Lower lobe of right lung (tissue), 2 donors: ENCODE results near the gene TASOR2. TPM values are rescaled to one million over a fixed set of nuclear protein-coding genes. Genes with fewer than 3 reads are reported as not detected.
A peak's percentile ranks its signal among the peaks of the same experiment; 100 is the strongest.

Experiments used
- ATAC-seq, 2 donors: fragments of 200-7000 bp; cut with Tn5 transposase; one replicate each; pipeline ENCODE4 v1.9.1; 2020 to 2022; ENCODE audit warnings: mild to moderate bottlenecking in 2 of 2, moderate library complexity in 2 of 2
- DNase-seq: peaks from one replicate; pipeline ENCODE4 v3.0.0-alpha.2; 2020
- H3K27ac ChIP-seq: fragments of 200-600 bp; one replicate; pipeline ENCODE4 v1.8.0; 2022
- H3K27me3 ChIP-seq: fragments of 200-600 bp; one replicate; pipeline ENCODE4 v1.8.0; 2022; ENCODE audit warnings: low read depth
- H3K36me3 ChIP-seq: fragments of 200-600 bp; one replicate; pipeline ENCODE4 v1.8.0; 2022; ENCODE audit warnings: mild to moderate bottlenecking
- H3K4me1 ChIP-seq: fragments of 200-600 bp; one replicate; pipeline ENCODE4 v1.8.0; 2022
- H3K4me3 ChIP-seq: fragments of 200-600 bp; one replicate; pipeline ENCODE4 v1.8.0; 2022; ENCODE audit warnings: mild to moderate bottlenecking
- H3K9me3 ChIP-seq: fragments of 200-600 bp; one replicate; pipeline ENCODE4 v1.8.0; 2022
- intact Hi-C: fragments of 100-400 bp; cut with DNase I; formaldehyde crosslinking; loops from one replicate; pipeline ENCODE4 v1.11.0; 2022
- total RNA-seq: library from RNA; stranded (reverse); fragmentation: NEBNext Ultra II Directional; extraction: Animal tissue kit (Norgen Biotek cat#: 25700); gene quantifications from one replicate; pipeline ENCODE4 v1.2.1, GENCODE V29; 2021
- TF ChIP-seq, protein P1 (sequence below): fragments of 200-600 bp; IDR thresholded peaks from one replicate; pipeline ENCODE4 v1.8.0; 2022; ENCODE audit warnings: antibody characterized with exemption, mild to moderate bottlenecking
- donor health status: DM: no; HTN: yes; CAD: no; lungs with severe emphysema.

The TASOR2 gene
- total RNA-seq, 1 donor from 2014 or later = 48.9 TPM

DNA sequence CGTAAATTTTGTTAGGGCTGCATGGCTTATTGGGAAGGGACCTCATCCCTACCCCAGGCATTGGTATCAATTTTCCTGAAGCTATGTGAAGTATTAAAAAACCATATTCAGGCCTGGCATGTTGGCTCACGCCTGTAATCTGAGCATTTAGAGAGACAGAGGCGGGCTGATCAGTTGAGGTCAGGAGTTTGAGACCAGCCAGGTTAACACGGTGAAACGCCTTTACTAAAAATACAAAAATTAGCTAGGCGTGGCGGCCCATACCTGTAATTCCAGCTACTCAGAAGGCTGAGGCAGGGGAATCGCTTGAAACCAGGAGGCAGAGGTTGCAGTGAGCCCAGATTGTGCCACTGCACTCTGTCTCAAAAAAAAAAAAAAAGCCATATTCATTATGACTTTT is 7.1 kb downstream of the TASOR2 start:
- TF ChIP-seq, protein P1, sequence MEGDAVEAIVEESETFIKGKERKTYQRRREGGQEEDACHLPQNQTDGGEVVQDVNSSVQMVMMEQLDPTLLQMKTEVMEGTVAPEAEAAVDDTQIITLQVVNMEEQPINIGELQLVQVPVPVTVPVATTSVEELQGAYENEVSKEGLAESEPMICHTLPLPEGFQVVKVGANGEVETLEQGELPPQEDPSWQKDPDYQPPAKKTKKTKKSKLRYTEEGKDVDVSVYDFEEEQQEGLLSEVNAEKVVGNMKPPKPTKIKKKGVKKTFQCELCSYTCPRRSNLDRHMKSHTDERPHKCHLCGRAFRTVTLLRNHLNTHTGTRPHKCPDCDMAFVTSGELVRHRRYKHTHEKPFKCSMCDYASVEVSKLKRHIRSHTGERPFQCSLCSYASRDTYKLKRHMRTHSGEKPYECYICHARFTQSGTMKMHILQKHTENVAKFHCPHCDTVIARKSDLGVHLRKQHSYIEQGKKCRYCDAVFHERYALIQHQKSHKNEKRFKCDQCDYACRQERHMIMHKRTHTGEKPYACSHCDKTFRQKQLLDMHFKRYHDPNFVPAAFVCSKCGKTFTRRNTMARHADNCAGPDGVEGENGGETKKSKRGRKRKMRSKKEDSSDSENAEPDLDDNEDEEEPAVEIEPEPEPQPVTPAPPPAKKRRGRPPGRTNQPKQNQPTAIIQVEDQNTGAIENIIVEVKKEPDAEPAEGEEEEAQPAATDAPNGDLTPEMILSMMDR = no peak
- H3K4me3 ChIP-seq = peak overlapping the region; percentile 54
- peaks cover 29% of the 10 kb centered on the region for H3K4me1 ChIP-seq
- no peaks in the 10 kb centered on the region for H3K36me3 ChIP-seq
- no peaks in the 10 kb centered on the region for H3K9me3 ChIP-seq
- ATAC-seq (no peak), DNase-seq (no peak)
- intact Hi-C loops = no loop called here
- no peaks in the 10 kb centered on the region for H3K27me3 ChIP-seq
- no peak overlapping the region for H3K27ac ChIP-seq

DNA sequence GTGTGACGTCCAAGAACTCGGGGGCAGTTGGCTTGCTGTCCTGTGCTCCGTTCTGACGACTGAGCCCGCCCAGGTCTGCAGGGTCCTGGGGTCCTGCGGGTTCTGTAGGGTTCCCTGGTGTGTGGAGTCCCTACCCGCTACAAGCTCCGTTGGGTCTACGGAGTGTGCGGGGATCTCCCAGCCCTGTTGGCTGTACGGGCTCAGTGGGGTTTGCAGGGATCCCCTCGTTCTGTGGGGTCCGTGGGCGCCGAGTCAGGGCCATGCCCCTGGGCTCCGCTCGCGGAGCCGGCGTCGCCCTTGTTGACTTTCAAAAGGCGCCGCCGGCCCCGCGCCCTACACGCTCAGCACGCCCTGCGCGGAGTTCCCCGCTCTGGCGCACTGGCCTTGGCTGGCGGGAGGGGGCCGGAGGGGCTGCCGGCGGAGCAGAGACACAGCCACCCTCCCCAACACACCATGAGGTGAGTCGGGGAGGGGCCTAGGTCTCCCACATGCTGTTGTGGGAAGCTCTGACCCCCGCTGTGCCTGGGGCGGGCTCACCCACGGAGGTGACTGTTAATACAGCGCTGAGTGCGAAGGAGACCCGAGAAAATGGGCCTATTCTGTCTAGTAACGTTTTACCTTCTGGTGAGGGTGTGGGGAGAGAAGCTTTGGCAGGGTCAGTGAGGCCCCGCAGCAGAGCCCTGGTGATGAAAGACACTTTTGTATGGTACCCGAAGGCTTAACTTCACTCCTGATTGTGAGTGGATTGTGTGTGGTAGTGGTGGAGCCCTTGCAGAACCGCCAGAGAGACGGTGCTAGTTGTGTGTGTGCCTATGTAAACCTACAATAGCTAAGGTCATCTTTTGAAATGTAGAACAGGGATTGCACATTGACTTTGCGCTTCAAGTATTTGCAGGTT is 8.1 kb downstream of the TASOR2 start:
- H3K4me3 ChIP-seq = peak overlapping the region; percentile 54
- no peaks in the 10 kb centered on the region for H3K27me3 ChIP-seq
- H3K4me1 ChIP-seq = peaks cover 23% of the 10 kb centered on the region
- H3K27ac ChIP-seq = peak overlapping the region; percentile 61
- H3K9me3 ChIP-seq = no peaks in the 10 kb centered on the region
- TF ChIP-seq, protein P1 = no peak
- H3K36me3 ChIP-seq = no peaks in the 10 kb centered on the region
- ATAC-seq (peak; percentile 93 to 94), DNase-seq (peak; percentile 78)
- intact Hi-C loops = no loop called here

DNA sequence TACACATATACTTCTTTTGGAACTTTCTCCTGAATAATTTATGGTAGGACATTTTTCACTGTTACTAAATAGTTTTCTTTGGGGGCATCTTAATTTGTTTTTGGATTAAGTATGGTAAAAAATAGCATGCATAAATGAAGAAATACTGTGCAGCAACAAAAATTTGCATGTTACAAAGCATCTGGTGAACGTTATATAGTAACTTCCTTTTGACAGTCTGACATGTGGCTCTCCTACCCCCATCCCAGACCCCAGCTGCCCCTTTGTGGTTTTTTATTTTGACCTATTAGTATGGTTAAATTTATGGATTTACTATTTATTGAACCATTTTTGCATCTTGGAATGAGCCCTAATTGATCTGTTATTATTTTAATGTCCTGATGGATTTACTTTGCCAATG is 9.9 kb downstream of the TASOR2 start:
- Histone ChIP-seq H3K27ac (no peak overlapping the region), H3K9me3 (no peaks in the 10 kb centered on the region), H3K36me3 (no peaks in the 10 kb centered on the region), H3K27me3 (no peaks in the 10 kb centered on the region), H3K4me1 (peaks cover 16% of the 10 kb centered on the region), H3K4me3 (no peak overlapping the region)
- intact Hi-C loops = no loop called here
- no peak for DNase-seq
- no peak for ATAC-seq
- TF ChIP-seq, protein P1 = no peak

DNA sequence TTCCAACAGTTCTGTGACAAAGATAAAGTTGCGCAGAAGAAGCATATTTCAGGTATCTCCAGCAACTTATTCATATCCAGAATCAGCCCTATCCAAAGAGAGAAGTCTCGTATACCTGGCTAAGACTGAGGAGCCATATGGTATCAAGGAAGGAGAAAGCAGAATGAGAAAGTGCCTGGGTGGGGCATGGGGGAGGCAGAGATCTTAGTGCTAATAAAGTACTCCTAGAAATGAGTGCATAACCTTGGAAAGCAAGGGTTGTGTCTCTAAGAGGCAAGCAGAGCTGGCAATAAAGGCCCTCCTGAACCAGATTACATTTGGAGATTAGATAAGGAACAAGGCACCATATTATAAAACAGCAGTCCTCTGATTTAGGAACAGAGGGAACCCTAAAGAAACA is 12.7 kb downstream of the TASOR2 start:
- Histone ChIP-seq H3K9me3 (no peaks in the 10 kb centered on the region), H3K27ac (no peak overlapping the region), H3K4me1 (peaks cover 6% of the 10 kb centered on the region), H3K36me3 (no peaks in the 10 kb centered on the region), H3K4me3 (no peak overlapping the region), H3K27me3 (no peaks in the 10 kb centered on the region)
- ATAC-seq (no peak), DNase-seq (no peak)
- intact Hi-C loops = no loop called here
- TF ChIP-seq, protein P1 = no peak

DNA sequence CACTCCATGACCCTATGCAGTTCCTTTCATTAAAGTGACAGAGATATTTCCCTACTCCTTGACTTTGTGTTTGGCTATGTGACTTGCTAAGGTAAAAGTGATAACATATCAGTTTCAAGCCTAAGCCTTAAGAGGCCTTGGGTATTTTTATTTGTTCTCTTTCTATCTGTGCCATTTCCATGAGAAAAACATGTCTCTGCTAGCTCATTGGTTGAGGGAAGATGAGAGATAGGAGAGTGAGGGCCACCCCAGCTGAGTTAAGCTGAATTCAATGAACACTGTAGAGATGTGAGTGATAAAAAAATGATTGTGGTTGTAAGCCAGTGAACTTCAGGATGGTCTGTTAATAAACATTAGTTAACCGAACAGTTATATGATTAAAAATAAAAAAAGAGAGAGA is 13.4 kb downstream of the TASOR2 start:
- no peaks in the 10 kb centered on the region for H3K9me3 ChIP-seq
- H3K27me3 ChIP-seq = no peaks in the 10 kb centered on the region
- ATAC-seq (no peak), DNase-seq (no peak)
- no peaks in the 10 kb centered on the region for H3K4me1 ChIP-seq
- TF ChIP-seq, protein P1 = no peak
- H3K36me3 ChIP-seq = no peaks in the 10 kb centered on the region
- intact Hi-C loops = no loop called here
- no peak overlapping the region for H3K27ac ChIP-seq
- no peak overlapping the region for H3K4me3 ChIP-seq
